K562 (cell line): ENCODE measurements around the gene FGF11. TPM values are rescaled to one million over a fixed set of nuclear protein-coding genes. Genes with fewer than 3 reads are reported as not detected.

ENCODE experiments used
- ATAC-seq: fragments of 200-7000 bp; cut with Tn5 transposase; 3 replicates; pipeline ENCODE4 v1.9.1; 2020; ENCODE audit warnings: moderate library complexity
- BruUV-seq: library from RNA; stranded (reverse); fragments of 400-500 nt; replicated peaks from 2 replicates; lab custom pipeline; 2021; lab: Mats Ljungman, UMichigan
- CTCF ChIA-PET: fragments of 300-600 bp; formaldehyde crosslinking; extraction: SDS; loops from one replicate; lab custom pipeline; 2021; ENCODE audit warnings: low intra/inter-chr PET ratio; lab: Yijun Ruan, JAX
- POLR2A ChIA-PET: fragments of 300-600, 350-650 bp; sonication (Branson Sonifier 250); formaldehyde crosslinking; extraction: SDS; loops from one replicate; lab custom pipeline; 2021; ENCODE audit warnings: antibody characterized with exemption, inconsistent platforms; lab: Yijun Ruan, JAX
- DNase-seq, 4 experiments: peaks; one replicate each; pipeline versions ENCODE4 v3.0.0 to v3.0.0-alpha.2; 2011 to 2018; ENCODE audit warnings: low spot score in 3 of 4, mixed read lengths in 3 of 4; ENCODE audit errors: extremely low read depth in 1 of 4
- FAIRE-seq: peaks from 2 replicates; lab custom pipeline; 2011; peaks lifted over from hg19 to GRCh38; lab: Jason Lieb, UNC
- H2AFZ ChIP-seq: 2 replicates; pipeline ENCODE4 v1.6.0; 2011; ENCODE audit warnings: low read depth, low read length, control low read depth, inconsistent platforms
- H3K27ac ChIP-seq: fragments of 200-600 bp; 3 replicates; pipeline ENCODE4 v1.8.0; 2011; ENCODE audit warnings: low read depth, mild to moderate bottlenecking, control low read depth, inconsistent platforms, low read length, moderate library complexity, mixed read lengths; ENCODE audit errors: extremely low read depth
- H3K27me3 ChIP-seq, 2 experiments: fragments of 300-600 bp in 1 of 2; 2 replicates in 1 of 2; 3 replicates in 1 of 2; pipeline versions ENCODE4 v1.6.0 to v1.8.0; 2011; ENCODE audit warnings: inconsistent platforms in 2 of 2, low read length in 2 of 2, mild to moderate bottlenecking in 1 of 2, mixed read lengths in 1 of 2, moderate library complexity in 1 of 2; ENCODE audit not compliant: control insufficient read depth in 2 of 2, insufficient read depth in 2 of 2
- H3K36me3 ChIP-seq: fragments of 300-600 bp; 3 replicates; pipeline ENCODE4 v1.8.0; 2011; ENCODE audit warnings: mild to moderate bottlenecking, low read length, inconsistent platforms; ENCODE audit not compliant: control insufficient read depth, insufficient read depth
- H3K4me1 ChIP-seq, 2 experiments: fragments of 200-600 bp in 1 of 2; replicated peaks in 1 of 2; 2 replicates in 1 of 2; 3 replicates in 1 of 2; pipeline versions ENCODE4 v1.5.1 to v1.8.0; 2011; ENCODE audit warnings: inconsistent platforms in 2 of 2, low read length in 2 of 2, mild to moderate bottlenecking in 1 of 2, mixed read lengths in 1 of 2, moderate library complexity in 1 of 2; ENCODE audit not compliant: control insufficient read depth in 2 of 2, insufficient read depth in 2 of 2
- H3K4me2 ChIP-seq: 2 replicates; pipeline ENCODE4 v1.6.1; 2011; ENCODE audit warnings: low read length, control low read depth, inconsistent platforms, mixed read lengths; ENCODE audit not compliant: insufficient read depth
- H3K4me3 ChIP-seq: fragments of 200-600 bp; sonication (generic), shearing (Covaris generic); 2 replicates; pipeline ENCODE4 v1.5.1; 2016; ENCODE audit warnings: control low read depth, inconsistent platforms
- H3K79me2 ChIP-seq: fragments of 200-600 bp; 3 replicates; pipeline ENCODE4 v1.8.0; 2011; ENCODE audit warnings: low read length, inconsistent platforms; ENCODE audit not compliant: control insufficient read depth, insufficient read depth
- H3K9ac ChIP-seq, 2 experiments: 2 replicates each; pipeline versions ENCODE4 v1.6.0 to v1.6.1; 2011; ENCODE audit warnings: low read depth in 2 of 2, low read length in 2 of 2, control low read depth in 1 of 2, inconsistent platforms in 1 of 2, mild to moderate bottlenecking in 1 of 2, mixed read lengths in 1 of 2; ENCODE audit not compliant: insufficient read depth in 1 of 2
- H3K9me1 ChIP-seq: one replicate; pipeline ENCODE4 v1.6.0; 2011; ENCODE audit warnings: inconsistent platforms, mild to moderate bottlenecking, low read length, moderate library complexity; ENCODE audit not compliant: control insufficient read depth, insufficient read depth
- H3K9me3 ChIP-seq: replicated peaks from 2 replicates; pipeline ENCODE4 v1.5.1; 2011; ENCODE audit warnings: low read depth, low read length, inconsistent platforms; ENCODE audit not compliant: control insufficient read depth, insufficient read depth
- H4K20me1 ChIP-seq: replicated peaks from 2 replicates; pipeline ENCODE4 v1.6.1; 2011; ENCODE audit warnings: low read length, inconsistent platforms, mixed read lengths; ENCODE audit not compliant: control insufficient read depth, insufficient read depth
- CHD4 ChIP-seq: fragments of 200-600 bp; sonication (generic); IDR thresholded peaks from 3 replicates; pipeline ENCODE4 v1.6.1; 2012; ENCODE audit warnings: low read depth, mild to moderate bottlenecking, mixed read lengths, low read length, inconsistent platforms; ENCODE audit not compliant: insufficient read depth, insufficient replicate concordance, poor library complexity, severe bottlenecking
- CREB1 ChIP-seq, 2 experiments: sonication (generic) in 1 of 2; formaldehyde crosslinking in 1 of 2; IDR thresholded peaks; 2 replicates each; pipeline versions ENCODE4 v1.6.1 to v1.8.0; 2012 to 2022; ENCODE audit warnings: inconsistent platforms in 1 of 2, mild to moderate bottlenecking in 1 of 2, missing genetic modification reagents in 1 of 2, moderate library complexity in 1 of 2
- ELF2 ChIP-seq: fragments of 250-450 bp; sonication (Bioruptor Pico); IDR thresholded peaks from 2 replicates; pipeline ENCODE4 v1.5.0; 2021; ENCODE audit warnings: mild to moderate bottlenecking
- FIP1L1 ChIP-seq: fragments of 200-400 bp; formaldehyde crosslinking; IDR thresholded peaks from 2 replicates; pipeline ENCODE4 v1.6.1; 2018; ENCODE audit warnings: mild to moderate bottlenecking, low read depth, low read length; ENCODE audit not compliant: poor library complexity, severe bottlenecking
- FOXJ2 ChIP-seq: fragments of 200-800 bp; sonication (Bioruptor generic); IDR thresholded peaks from 2 replicates; pipeline ENCODE4 v1.6.1; 2016; ENCODE audit warnings: missing genetic modification characterization, missing compliant biosample characterization
- MCM3 ChIP-seq: fragments of 450-650 bp; IDR thresholded peaks from 2 replicates; pipeline ENCODE4 v1.6.1; 2016
- NELFE ChIP-seq: IDR thresholded peaks from 2 replicates; pipeline ENCODE4 v1.6.1; 2011; ENCODE audit warnings: mild to moderate bottlenecking; ENCODE audit not compliant: insufficient read depth, insufficient read length
- RBM22 ChIP-seq: fragments of 200-400 bp; formaldehyde crosslinking; IDR thresholded peaks from 2 replicates; pipeline ENCODE4 v1.6.1; 2018; ENCODE audit warnings: low read length, low read depth; ENCODE audit not compliant: poor library complexity, severe bottlenecking
- RCOR1 ChIP-seq, 2 experiments: IDR thresholded peaks; 2 replicates each; pipeline ENCODE4 v1.6.1; 2012; ENCODE audit warnings: low read depth in 2 of 2, low read length in 2 of 2, borderline replicate concordance in 1 of 2, improper control_type of control experiment in 1 of 2
- RNF2 ChIP-seq: sonication (generic); IDR thresholded peaks from 2 replicates; pipeline ENCODE4 v1.6.1; 2016
- ZNF408 ChIP-seq: fragments of 250-450 bp; sonication (Bioruptor Pico); IDR thresholded peaks from 2 replicates; pipeline ENCODE4 v1.4.0; 2020; ENCODE audit warnings: low read depth, mild to moderate bottlenecking, moderate library complexity
- WGBS: fragments of 100-300 bp; shearing (Covaris generic); methylation state at CpG from one replicate; pipeline ENCODE4 v1.1.6; 2016; ENCODE audit warnings: low coverage, mixed read lengths; ENCODE audit not compliant: insufficient coverage; ENCODE audit errors: missing lambda C conversion rate; 5-methylcytosine and 5-hydroxymethylcytosine counted together
- in situ Hi-C: fragments of 300-500 bp; cut with MboI; formaldehyde crosslinking; loops from 4 replicates; pipeline ENCODE4 v1.15.0; 2018; ENCODE audit warnings: inconsistent platforms, mixed read lengths
- intact Hi-C: fragments of 100-400 bp; cut with micrococcal nuclease; formaldehyde crosslinking; loops from 2 replicates; pipeline ENCODE4 v1.14.2; 2022
- polyA plus RNA-seq, 8 experiments: library from polyadenylated mRNA; depleted of rRNA in 4 of 8; stranded (reverse) in 5 of 8; unstranded in 3 of 8; fragments of >200 nt; fragmentation: Nextera tagmentation in 2 of 8; fragmentation: Illumina TruSeq in 1 of 8; extraction: Ambion mirVana in 2 of 8; extraction: Trizol in 1 of 8; gene quantifications; 2 replicates each; pipeline versions ENCODE4 v1.2.1 to v1.2.3, GENCODE V29; 2011 to 2014; ENCODE audit warnings: inconsistent platforms in 1 of 8, missing spikeins in 1 of 8
- total RNA-seq, 7 experiments: library from RNA; depleted of rRNA in 6 of 7; stranded (reverse); fragments of >200 nt in 6 of 7; fragmentation: Illumina TruSeq in 2 of 7; extraction: Trizol in 2 of 7; gene quantifications; 2 replicates each; pipeline versions ENCODE4 v1.2.1 to v1.2.3, GENCODE V29; 2011 to 2021; ENCODE audit warnings: low replicate concordance in 1 of 7
- TF ChIP-seq, protein P1 (sequence below): fragments of 250-450 bp; sonication (Bioruptor Pico); IDR thresholded peaks from 2 replicates; pipeline ENCODE4 v1.4.0; 2020; ENCODE audit warnings: borderline replicate concordance
- TF ChIP-seq, protein P2 (sequence below): fragments of 450-650 bp; formaldehyde crosslinking; IDR thresholded peaks from 2 replicates; pipeline ENCODE4 v1.4.0; 2020; ENCODE audit warnings: mild to moderate bottlenecking, moderate library complexity
- TF ChIP-seq, protein P3 (sequence below): sonication (generic); formaldehyde crosslinking; IDR thresholded peaks from 2 replicates; pipeline ENCODE4 v1.8.0; 2022; ENCODE audit warnings: mild to moderate bottlenecking, missing genetic modification reagents
- TF ChIP-seq, protein P4 (sequence below): fragments of 450-650 bp; formaldehyde crosslinking; IDR thresholded peaks from 2 replicates; pipeline ENCODE4 v1.4.0; 2020; ENCODE audit warnings: mild to moderate bottlenecking, mixed read lengths

Gene FGF11
- total and polyA plus RNA-seq, 9 of the 15 experiments (the other 6 are each of a cell fraction or from before 2014, with no cell fraction given) = 1.2 to 7.5 (median 3.0) TPM

DNA sequence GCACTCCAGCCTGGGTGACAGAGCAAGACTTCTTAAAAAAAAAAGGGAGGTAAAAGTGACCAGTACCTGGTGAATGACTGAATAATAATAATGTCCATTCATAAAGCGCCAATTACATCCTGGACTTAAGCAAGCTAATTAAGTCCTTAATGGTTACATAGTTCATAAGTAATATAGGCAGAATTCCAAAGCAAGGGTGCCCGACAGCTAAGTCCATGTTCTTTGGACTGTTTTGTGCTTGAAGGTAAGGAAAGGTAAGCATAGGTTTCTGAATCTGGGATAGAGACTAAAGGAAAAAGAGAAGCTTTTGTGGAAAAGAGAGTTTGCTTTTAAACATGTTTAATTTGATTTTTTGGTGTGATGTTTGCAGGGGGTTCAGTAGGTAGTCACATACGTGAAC lies 54.6 kb downstream of the FGF11 start:
- Histone ChIP-seq H3K4me3 (no peak overlapping the region), H3K36me3 (peaks cover 86% of the 10 kb centered on the region)
- TF ChIP-seq CREB1 (IDR thresholded peaks at IDR 0.05) (no peak), CREB1 (CRISPR knock-in tag; IDR thresholded peaks at IDR 0.05) (no peak), ZNF408 (CRISPR knock-in tag) (no peak), FIP1L1 (no peak), ELF2 (CRISPR knock-in tag) (no peak), NELFE (no peak), MCM3 (no peak), RNF2 (no peak), FOXJ2 (tag) (no peak), RCOR1 (IDR thresholded peaks at IDR 0.05; ENCODE audit: borderline replicate concordance in 1 of 2, low read depth in 2 of 2, low read length in 2 of 2) (no peak), RBM22 (no peak), CHD4 (no peak)
- TF ChIP-seq, protein P1, sequence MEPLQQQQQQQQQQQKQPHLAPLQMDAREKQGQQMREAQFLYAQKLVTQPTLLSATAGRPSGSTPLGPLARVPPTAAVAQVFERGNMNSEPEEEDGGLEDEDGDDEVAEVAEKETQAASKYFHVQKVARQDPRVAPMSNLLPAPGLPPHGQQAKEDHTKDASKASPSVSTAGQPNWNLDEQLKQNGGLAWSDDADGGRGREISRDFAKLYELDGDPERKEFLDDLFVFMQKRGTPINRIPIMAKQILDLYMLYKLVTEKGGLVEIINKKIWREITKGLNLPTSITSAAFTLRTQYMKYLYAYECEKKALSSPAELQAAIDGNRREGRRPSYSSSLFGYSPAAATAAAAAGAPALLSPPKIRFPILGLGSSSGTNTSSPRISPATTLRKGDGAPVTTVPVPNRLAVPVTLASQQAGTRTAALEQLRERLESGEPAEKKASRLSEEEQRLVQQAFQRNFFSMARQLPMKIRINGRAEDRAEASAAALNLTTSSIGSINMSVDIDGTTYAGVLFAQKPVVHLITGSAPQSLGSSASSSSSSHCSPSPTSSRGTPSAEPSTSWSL (CRISPR knock-in tag) = no peak
- TF ChIP-seq, protein P2, sequence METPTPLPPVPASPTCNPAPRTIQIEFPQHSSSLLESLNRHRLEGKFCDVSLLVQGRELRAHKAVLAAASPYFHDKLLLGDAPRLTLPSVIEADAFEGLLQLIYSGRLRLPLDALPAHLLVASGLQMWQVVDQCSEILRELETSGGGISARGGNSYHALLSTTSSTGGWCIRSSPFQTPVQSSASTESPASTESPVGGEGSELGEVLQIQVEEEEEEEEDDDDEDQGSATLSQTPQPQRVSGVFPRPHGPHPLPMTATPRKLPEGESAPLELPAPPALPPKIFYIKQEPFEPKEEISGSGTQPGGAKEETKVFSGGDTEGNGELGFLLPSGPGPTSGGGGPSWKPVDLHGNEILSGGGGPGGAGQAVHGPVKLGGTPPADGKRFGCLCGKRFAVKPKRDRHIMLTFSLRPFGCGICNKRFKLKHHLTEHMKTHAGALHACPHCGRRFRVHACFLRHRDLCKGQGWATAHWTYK (CRISPR knock-in tag) = no peak
- TF ChIP-seq, protein P3, sequence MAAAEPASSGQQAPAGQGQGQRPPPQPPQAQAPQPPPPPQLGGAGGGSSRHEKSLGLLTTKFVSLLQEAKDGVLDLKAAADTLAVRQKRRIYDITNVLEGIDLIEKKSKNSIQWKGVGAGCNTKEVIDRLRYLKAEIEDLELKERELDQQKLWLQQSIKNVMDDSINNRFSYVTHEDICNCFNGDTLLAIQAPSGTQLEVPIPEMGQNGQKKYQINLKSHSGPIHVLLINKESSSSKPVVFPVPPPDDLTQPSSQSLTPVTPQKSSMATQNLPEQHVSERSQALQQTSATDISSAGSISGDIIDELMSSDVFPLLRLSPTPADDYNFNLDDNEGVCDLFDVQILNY (CRISPR knock-in tag) = no peak
- TF ChIP-seq, protein P4, sequence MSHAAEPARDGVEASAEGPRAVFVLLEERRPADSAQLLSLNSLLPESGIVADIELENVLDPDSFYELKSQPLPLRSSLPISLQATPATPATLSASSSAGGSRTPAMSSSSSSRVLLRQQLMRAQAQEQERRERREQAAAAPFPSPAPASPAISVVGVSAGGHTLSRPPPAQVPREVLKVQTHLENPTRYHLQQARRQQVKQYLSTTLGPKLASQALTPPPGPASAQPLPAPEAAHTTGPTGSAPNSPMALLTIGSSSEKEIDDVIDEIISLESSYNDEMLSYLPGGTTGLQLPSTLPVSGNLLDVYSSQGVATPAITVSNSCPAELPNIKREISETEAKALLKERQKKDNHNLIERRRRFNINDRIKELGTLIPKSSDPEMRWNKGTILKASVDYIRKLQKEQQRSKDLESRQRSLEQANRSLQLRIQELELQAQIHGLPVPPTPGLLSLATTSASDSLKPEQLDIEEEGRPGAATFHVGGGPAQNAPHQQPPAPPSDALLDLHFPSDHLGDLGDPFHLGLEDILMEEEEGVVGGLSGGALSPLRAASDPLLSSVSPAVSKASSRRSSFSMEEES (CRISPR knock-in tag) = no peak

More for the DNA sequence above, 54.6 kb downstream of the FGF11 start:
- Histone ChIP-seq H3K4me1 (no peaks in the 10 kb centered on the region; a peak in 2 of 5 replicates), H4K20me1 (peaks cover 16% of the 10 kb centered on the region; the same call in 1 of the 2 replicates), H3K9me1 (no peaks in the 10 kb centered on the region), H3K27ac (no peak overlapping the region), H2AFZ (no peak overlapping the region), H3K79me2 (peaks cover 64% of the 10 kb centered on the region), H3K9me3 (no peaks in the 10 kb centered on the region), H3K4me2 (no peak overlapping the region), H3K9ac (no peak overlapping the region), H3K27me3 (no peaks in the 10 kb centered on the region)
- CTCF ChIA-PET = no interaction called here
- ATAC-seq (no peak), DNase-seq (no peak), FAIRE-seq (no peak)
- BruUV-seq = no TSS peak
- in situ Hi-C loops = no loop called here
- 95% methylated on average over 3 of the region's 3 CpGs for WGBS
- intact Hi-C loops = no loop called here
- POLR2A ChIA-PET = interaction anchor here (0.9 to 2.6 kb wide), 2 partner anchors 8 to 15 kb away, joined by 3 to 18 read pairs; no protein-coding TSS in a partner anchor
